Subcutaneous adipose tissue (tissue), 4 donors: ENCODE measurements around the gene MAGEA3. TPM values are rescaled to one million over a fixed set of nuclear protein-coding genes. Genes with fewer than 3 reads are reported as not detected.
"Not testable (repeated sequence)": the region's sequence is repeated elsewhere in the genome, so short reads cannot be mapped to it uniquely, and the experiment has no call there.

ENCODE experiments used
- CTCF ChIP-seq: fragments of 450-650 bp; IDR thresholded peaks from one replicate; pipeline ENCODE4 v1.5.1; 2016; ENCODE audit warnings: low read depth, mild to moderate bottlenecking, control low read depth, antibody characterized with exemption, moderate library complexity
- total RNA-seq, 4 donors: library from RNA; depleted of rRNA; stranded (reverse); fragments of >200 nt; gene quantifications; one replicate each; pipeline ENCODE4 v1.1.0, GENCODE V29; 2016

The MAGEA3 gene
- not detected for total RNA-seq

GRCh38 chrX:152697952-152698931 is at the start of gene MAGEA3:
Gene MAGEA3 (plus strand): TSS chrX:152698794. CDS start chrX:152700833, 2,039 bp downstream.
- not testable (repeated sequence) for TF ChIP-seq CTCF

- TF ChIP-seq CTCF: no peak
Measured at GRCh38 chrX:152652060-152652459, 46.5 kb upstream of the MAGEA3 start.

- no peak for TF ChIP-seq CTCF
Measured at GRCh38 chrX:152652467-152652866, 46.1 kb upstream of the MAGEA3 start.

- TF ChIP-seq CTCF: no peak
Measured at GRCh38 chrX:152656087-152656486, 42.5 kb upstream of the MAGEA3 start.

GRCh38 chrX:152656890-152657289 is 41.7 kb upstream of the MAGEA3 start:
- no peak for TF ChIP-seq CTCF

GRCh38 chrX:152658302-152658701 is 40.3 kb upstream of the MAGEA3 start:
- TF ChIP-seq CTCF: no peak

- no peak for TF ChIP-seq CTCF
Measured at GRCh38 chrX:152663086-152663485, 35.5 kb upstream of the MAGEA3 start.
